Gastrocnemius medialis (tissue), 4 donors: Measurements from ENCODE around the gene AGPAT3.

ENCODE experiments used
- POLR2A ChIP-seq, 2 donors: fragments of 450-650 bp; IDR thresholded peaks; one replicate each; pipeline ENCODE4 v1.6.1; 2017; ENCODE audit warnings: antibody characterized with exemption in 2 of 2, mild to moderate bottlenecking in 2 of 2, moderate library complexity in 2 of 2
- TF ChIP-seq, protein P1 (sequence below), 5 experiments: fragments of 450-650 bp in 3 of 5; fragments of 200-600 bp in 2 of 5; sonication (generic) in 2 of 5; IDR thresholded peaks in 4 of 5; conservative IDR thresholded peaks in 1 of 5; 1 replicate in 4 of 5; 2 replicates in 1 of 5; pipeline ENCODE4 v1.5.1; 2016 to 2019; ENCODE audit warnings: antibody characterized with exemption in 5 of 5, mild to moderate bottlenecking in 3 of 5, moderate library complexity in 3 of 5

DNA sequence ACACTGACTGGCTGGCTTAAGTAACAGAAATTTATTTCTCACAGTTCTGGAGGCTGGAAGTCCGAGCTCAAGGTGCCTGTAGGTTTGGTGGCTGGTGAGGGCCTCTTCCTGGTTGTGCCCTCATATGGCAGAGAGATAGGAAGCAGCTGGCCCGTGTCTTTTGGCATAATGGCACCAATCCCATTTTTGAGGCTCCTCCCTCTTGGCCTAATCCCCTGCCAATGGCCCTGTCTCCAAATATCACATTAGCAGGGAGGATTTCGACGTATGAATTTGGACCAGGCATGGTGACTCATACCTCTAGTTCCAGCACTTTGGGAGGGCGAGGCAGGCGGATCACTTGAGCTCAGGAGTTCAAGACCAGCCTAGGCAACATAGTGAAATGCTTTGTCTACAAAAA, 37.4 kb downstream of the AGPAT3 start:
- TF ChIP-seq POLR2A (IDR thresholded peaks at IDR 0.05), result no peak
- TF ChIP-seq, protein P1, sequence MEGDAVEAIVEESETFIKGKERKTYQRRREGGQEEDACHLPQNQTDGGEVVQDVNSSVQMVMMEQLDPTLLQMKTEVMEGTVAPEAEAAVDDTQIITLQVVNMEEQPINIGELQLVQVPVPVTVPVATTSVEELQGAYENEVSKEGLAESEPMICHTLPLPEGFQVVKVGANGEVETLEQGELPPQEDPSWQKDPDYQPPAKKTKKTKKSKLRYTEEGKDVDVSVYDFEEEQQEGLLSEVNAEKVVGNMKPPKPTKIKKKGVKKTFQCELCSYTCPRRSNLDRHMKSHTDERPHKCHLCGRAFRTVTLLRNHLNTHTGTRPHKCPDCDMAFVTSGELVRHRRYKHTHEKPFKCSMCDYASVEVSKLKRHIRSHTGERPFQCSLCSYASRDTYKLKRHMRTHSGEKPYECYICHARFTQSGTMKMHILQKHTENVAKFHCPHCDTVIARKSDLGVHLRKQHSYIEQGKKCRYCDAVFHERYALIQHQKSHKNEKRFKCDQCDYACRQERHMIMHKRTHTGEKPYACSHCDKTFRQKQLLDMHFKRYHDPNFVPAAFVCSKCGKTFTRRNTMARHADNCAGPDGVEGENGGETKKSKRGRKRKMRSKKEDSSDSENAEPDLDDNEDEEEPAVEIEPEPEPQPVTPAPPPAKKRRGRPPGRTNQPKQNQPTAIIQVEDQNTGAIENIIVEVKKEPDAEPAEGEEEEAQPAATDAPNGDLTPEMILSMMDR (IDR thresholded peaks at IDR 0.05 in 4 of 5, conservative IDR thresholded peaks at IDR 0.05 in 1 of 5), result no peak
